SK-N-MC (cell line): ENCODE results near the gene IFNGR2.
"Not testable (repeated sequence)": the region's sequence is repeated elsewhere in the genome, so short reads cannot be mapped to it uniquely, and the experiment has no call there.

Experiments used
- DNase-seq: peaks from one replicate; pipeline ENCODE4 v3.0.0-alpha.2; 2011; ENCODE audit warnings: low read depth, low spot score
- H3K27ac ChIP-seq: fragments of 200-600 bp; sonication (generic); 2 replicates; pipeline ENCODE4 v1.5.1; 2016; ENCODE audit warnings: mixed run types
- H3K36me3 ChIP-seq: fragments of 200-600 bp; sonication (generic); 2 replicates; pipeline ENCODE4 v1.6.1; 2017; ENCODE audit warnings: antibody characterized with exemption, low read length, mixed read lengths; ENCODE audit not compliant: insufficient read depth
- H3K4me3 ChIP-seq: fragments of 200-600 bp; sonication (generic); 2 replicates; pipeline ENCODE4 v1.5.1; 2016
- H3K9ac ChIP-seq: fragments of 200-600 bp; sonication (generic); 2 replicates; pipeline ENCODE4 v1.8.0; 2017; ENCODE audit warnings: mixed run types, mixed read lengths; ENCODE audit not compliant: insufficient read length
- H3K9me3 ChIP-seq: fragments of 200-600 bp; sonication (generic); 2 replicates; pipeline ENCODE4 v1.6.1; 2017; ENCODE audit warnings: low read depth, mild to moderate bottlenecking, antibody characterized with exemption, low read length, moderate library complexity, mixed read lengths
- EZH2 ChIP-seq: fragments of 200-600 bp; sonication (generic); IDR thresholded peaks from one replicate; pipeline ENCODE4 v1.6.1; 2017; ENCODE audit warnings: antibody characterized with exemption
- FOXP2 ChIP-seq: optimal IDR thresholded peaks from 2 replicates; pipeline ENCODE3; 2011; ENCODE audit warnings: mild to moderate bottlenecking, moderate library complexity; ENCODE audit not compliant: insufficient read depth; ENCODE audit errors: extremely low read length, control extremely low read depth
- POLR2AphosphoS5 ChIP-seq: IDR thresholded peaks from 2 replicates; pipeline ENCODE4 v1.6.1; 2012; ENCODE audit warnings: mild to moderate bottlenecking, low read depth, low read length, borderline replicate concordance

IFNGR2 gene

DNA sequence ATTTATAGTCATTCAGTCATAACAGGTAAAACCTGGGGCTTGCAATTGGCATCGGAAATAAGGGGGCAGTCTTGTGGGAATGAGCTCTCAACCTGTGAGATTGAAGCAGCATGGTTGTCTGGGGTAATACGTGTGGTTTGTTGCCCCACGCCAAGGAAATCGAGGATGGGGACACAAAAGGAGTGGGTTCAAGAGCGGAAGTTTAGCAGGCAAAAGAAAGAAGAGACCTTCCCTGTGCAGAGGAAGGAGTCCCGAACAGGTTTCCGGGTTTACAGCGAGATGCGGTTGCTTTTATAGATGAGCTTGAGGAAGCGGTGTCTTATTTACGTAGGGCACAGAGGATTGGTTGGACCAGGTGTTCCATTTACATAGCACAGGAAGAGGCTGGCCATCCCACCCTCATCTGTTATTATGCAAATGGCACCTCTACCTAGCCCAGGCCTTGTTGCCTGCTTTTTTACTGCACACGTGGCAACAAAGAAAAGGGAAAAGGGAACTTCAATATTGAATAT lies 41.1 kb upstream of the IFNGR2 start:
- Histone ChIP-seq H3K4me3 (no peak overlapping the region; the same call in 1 of the 2 replicates), H3K36me3 (no peaks in the 10 kb centered on the region), H3K9ac (no peak overlapping the region), H3K9me3 (0 out of 2 replicates have a peak, but pooled peaks cover 5% of the 10 kb centered on the region), H3K27ac (no peak overlapping the region)
- TF ChIP-seq EZH2, result no peak
- TF ChIP-seq POLR2AphosphoS5, result no peak
- no peak for TF ChIP-seq FOXP2
- no peak for DNase-seq

DNA sequence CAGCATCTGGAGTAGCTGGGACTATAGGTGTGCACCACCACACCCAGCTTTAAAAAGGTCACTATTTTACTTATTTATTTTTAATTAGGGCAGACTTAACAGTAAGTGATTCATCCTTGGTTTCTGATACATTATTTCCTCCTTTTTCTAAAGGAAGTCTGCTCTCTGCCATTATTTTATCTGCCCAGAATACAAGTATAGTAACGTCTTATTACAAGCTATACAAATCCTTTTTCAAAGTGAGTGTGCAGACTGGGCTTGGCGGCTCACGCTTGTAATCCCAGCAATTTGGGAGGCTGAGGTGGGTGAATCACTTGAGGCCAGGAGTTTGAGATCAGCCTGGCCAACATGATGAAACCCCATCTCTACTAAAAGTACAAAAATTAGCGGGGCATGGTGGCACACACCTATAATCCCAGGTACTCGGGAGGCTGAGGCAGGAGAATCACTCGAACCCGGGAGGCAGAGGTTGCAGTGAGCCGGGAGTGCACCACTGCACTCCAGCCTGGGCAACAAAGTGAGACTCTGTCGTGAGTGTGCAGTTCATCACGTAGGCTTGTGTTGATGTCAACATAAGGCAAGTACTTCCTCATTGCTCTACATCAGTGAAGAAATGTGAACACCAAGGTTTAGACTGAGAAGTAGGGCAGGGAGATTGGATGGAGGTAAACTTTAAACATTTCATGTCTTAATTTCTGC lies 39.2 kb upstream of the IFNGR2 start:
- not testable (repeated sequence) for H3K9me3 ChIP-seq, H3K27ac ChIP-seq, H3K9ac ChIP-seq

DNA sequence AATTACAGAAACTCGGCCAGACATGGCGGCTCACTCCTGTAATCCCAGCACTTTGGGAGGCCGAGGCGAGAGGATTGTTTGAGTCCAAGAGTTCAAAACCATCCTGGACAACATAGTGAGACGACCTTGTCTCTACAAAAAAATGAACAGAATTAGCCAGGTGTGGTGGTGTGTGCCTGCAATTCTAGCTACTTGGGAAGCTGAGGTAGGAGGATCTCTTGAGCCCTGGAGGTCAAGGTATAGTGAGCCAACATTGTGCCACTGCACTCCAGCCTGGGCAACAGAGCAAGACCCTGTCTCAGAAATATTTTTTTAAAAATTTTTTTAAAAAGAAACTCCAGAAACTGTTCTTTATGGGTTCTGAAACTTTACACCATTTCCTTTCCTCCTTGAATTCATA lies 38.4 kb upstream of the IFNGR2 start:
- Histone ChIP-seq H3K27ac (no peak overlapping the region), H3K9ac (no peak overlapping the region), H3K9me3 (peaks cover 5% of the 10 kb centered on the region; the same call in 1 of the 2 replicates), H3K36me3 (no peaks in the 10 kb centered on the region), H3K4me3 (no peak overlapping the region)
- no peak for DNase-seq
- TF ChIP-seq FOXP2, result no peak
- no peak for TF ChIP-seq EZH2
- no peak for TF ChIP-seq POLR2AphosphoS5

More for the DNA sequence above, 39.2 kb upstream of the IFNGR2 start:
- not testable (repeated sequence) for H3K4me3 ChIP-seq, DNase-seq, H3K36me3 ChIP-seq

DNA sequence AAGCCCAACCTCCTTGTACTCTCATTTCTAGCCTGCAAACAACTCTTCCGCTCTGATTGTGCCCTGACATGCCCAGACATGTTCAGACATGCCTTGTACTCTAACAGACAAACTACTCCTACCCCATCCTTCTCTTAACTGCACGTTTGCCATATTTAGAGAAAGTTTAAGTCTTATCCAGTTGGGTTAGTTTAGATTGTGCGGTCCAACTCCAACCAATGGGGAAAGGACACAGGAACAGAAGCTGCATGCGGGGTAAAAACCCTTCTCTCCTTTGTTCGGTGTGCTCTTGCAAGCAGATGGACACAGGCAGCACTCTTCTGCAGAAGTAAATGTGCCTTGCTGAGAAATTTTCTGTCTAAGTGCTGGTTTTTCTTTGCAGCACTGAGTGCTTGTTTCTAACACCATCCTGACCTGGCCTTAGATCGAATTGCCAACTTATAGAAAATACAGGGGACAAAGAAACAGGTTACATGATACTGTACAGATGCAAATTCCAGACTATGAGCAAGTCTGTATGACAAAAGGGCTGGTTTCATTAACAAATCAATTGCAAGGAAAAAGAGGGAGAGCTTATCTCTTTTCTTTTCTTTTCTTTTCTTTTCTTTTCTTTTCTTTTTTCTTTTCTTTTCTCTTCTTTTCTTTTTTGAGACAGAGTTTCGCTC lies 35.8 kb upstream of the IFNGR2 start:
- no peak overlapping the region for H3K9ac ChIP-seq
- H3K4me3 ChIP-seq, result no peak overlapping the region

DNA sequence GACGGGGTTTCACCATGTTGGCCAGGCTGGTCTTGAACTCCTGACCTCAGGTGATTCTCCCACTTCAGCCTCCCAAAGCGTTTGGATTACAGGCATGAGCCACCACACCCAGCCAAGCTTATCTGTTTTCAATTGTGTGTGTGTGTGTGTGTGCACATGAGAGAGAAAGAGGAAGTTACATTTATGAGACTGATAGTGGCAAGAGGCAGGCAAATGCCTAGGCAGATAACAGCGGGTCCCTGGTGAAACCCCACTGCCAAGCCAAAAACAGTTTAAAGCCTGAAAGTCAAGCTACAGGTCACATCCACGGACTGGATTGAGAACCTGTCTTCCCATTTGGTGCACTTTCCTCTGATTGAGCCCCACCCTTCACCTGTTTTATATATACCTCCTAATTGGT lies 35.1 kb upstream of the IFNGR2 start:
- Histone ChIP-seq H3K36me3 (no peaks in the 10 kb centered on the region), H3K4me3 (no peak overlapping the region), H3K9ac (no peak overlapping the region), H3K9me3 (peaks cover 5% of the 10 kb centered on the region; the same call in 1 of the 2 replicates), H3K27ac (no peak overlapping the region)
- no peak for TF ChIP-seq FOXP2
- no peak for TF ChIP-seq POLR2AphosphoS5
- TF ChIP-seq EZH2, result no peak
- DNase-seq, result no peak

More for the DNA sequence above, 35.8 kb upstream of the IFNGR2 start:
- H3K36me3 ChIP-seq, result no peaks in the 10 kb centered on the region
- H3K27ac ChIP-seq, result no peak overlapping the region
- peaks cover 5% of the 10 kb centered on the region; the same call in 1 of the 2 replicates for H3K9me3 ChIP-seq
- TF ChIP-seq FOXP2, result no peak
- no peak for TF ChIP-seq EZH2
- no peak for TF ChIP-seq POLR2AphosphoS5
- no peak for DNase-seq

DNA sequence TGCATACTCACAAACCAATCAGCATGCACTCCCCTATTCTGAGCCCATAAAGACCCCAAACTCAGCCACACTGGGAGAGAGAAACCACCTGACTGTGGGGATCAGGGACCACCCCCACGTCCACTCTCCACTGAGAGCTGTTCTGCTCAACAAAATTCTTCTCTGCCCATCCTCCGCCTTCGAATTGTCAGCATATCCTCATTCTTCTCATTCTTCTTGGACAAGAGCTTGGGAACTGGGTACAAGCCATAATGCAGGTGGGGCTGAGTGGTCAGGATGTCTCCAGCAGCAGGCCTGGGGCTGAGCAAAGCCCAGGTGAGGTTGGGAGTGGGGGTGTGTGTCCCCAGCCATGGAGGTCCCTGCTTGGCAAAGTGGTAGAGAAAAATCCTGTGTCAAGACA lies 34.6 kb upstream of the IFNGR2 start:
- Histone ChIP-seq H3K9me3 (peaks cover 5% of the 10 kb centered on the region; the same call in 1 of the 2 replicates), H3K9ac (no peak overlapping the region), H3K4me3 (no peak overlapping the region), H3K36me3 (no peaks in the 10 kb centered on the region), H3K27ac (no peak overlapping the region)
- no peak for DNase-seq
- TF ChIP-seq EZH2 (no peak), POLR2AphosphoS5 (no peak)

DNA sequence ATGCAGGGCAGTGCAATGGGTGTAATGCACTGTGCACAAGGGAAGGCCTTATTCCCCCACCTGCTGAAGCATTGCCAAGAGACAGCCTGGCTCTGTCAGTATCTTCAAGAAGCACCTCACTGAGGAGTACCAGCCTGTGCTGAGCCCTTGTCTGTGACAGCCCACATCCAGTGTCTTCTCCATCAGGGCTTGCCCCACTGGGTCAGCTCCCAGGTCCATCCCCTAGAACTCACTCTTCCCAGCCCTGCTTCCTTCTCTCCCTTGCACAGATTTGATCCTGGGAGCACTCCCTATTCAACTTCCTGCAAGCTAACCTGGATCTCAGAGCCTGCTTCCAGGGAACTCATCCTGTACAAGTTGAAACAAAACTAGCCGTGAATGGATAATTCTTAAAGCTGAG lies 33.6 kb upstream of the IFNGR2 start:
- Histone ChIP-seq H3K4me3 (no peak overlapping the region), H3K9ac (no peak overlapping the region), H3K27ac (no peak overlapping the region), H3K36me3 (no peaks in the 10 kb centered on the region), H3K9me3 (peaks cover 5% of the 10 kb centered on the region; the same call in 1 of the 2 replicates)
- TF ChIP-seq EZH2 (no peak), POLR2AphosphoS5 (no peak), FOXP2 (no peak)
- DNase-seq, result no peak

DNA sequence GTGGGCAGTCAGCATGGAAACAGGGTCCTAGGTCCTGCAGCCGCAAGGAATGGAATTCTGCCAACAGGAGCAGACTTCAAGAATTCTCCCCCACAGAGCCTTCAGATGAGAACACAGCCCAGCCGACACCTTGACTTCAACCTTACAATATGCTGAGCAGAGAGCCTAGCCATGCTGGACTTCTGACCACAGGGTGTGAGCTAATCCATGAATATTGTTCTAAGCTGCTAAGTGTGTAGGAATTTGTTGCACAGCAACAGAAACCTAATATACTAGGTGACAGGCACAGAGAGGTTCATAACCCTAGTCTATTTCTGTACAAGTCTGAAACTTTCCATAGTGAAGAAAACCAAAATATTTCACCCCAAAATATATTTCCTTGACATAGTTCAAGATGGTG lies 32.9 kb upstream of the IFNGR2 start:
- TF ChIP-seq POLR2AphosphoS5 (no peak), EZH2 (no peak), FOXP2 (no peak)
- Histone ChIP-seq H3K9ac (no peak overlapping the region), H3K27ac (no peak overlapping the region), H3K4me3 (no peak overlapping the region), H3K36me3 (no peaks in the 10 kb centered on the region), H3K9me3 (peaks cover 5% of the 10 kb centered on the region; the same call in 1 of the 2 replicates)
- no peak for DNase-seq
